ENCODE measurements around the gene DNM2. TPM values are rescaled to one million over a fixed set of nuclear protein-coding genes. Genes with fewer than 3 reads are reported as not detected.

DNM2 gene
- total and polyA plus RNA-seq, 2 of the 13 experiments (the other 11 are each of a cell fraction or from before 2014, with no cell fraction given): 41.7 to 59.8 TPM

DNA sequence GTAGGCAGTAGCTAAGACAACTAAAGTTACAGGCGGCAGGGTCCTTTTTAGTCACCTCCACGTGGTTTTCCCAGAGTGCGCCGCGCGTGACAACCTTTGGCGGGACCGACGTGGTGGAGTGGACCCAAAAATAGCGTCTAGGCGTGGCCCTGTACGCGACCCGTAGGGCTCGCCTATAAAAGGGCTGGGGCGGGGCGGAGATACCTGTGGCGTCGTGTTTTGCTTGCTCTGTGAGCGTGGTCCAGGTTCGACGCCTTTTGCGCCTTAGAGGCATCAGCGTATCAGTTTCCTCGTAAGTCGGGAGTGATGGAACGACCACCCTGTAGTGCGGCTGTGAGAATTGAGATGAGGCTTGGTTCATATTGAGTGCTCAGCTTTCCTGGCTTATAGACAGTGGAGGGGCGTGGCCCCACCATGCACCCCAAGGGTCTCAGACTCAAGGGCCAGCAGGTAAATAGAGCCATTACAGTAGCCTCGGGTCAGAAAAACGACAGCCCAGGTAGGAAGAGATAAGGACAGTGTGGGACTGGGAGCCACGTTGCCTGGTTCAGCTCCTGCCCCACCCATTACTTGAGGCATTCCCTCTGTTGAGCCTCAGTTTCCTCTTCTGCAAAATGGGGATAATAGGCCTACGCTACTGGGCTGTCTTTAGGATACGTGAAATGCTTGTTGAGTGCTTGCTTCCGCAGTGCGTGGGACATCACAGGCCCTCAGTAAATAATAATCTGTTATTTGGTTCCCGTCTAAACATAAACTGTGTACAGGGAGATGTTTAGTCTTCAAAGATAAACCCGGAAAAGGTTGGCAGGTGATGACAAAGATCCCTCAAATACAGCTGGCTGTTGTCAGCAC is 118.8 kb downstream of the DNM2 start:
- ChIA-PET POLR2A (interaction anchor here (0.7 to 2.5 kb wide), 27 partner anchors 8 to 539 kb away, joined by 3 to 41 read pairs (median 4); partner anchors contain the start of genes CARM1, DNM2, LDLR and QTRT1), CTCF (ENCODE audit: low intra/inter-chr PET ratio, low total read pairs) (interaction anchor here (1.1 to 1.7 kb wide), 2 partner anchors 24 to 28 kb away, joined by 3 read pairs; no protein-coding TSS in a partner anchor)
- FAIRE-seq (no peak), ATAC-seq (no peak), DNase-seq (ENCODE audit: low spot score) (no peak)
- H3K9me3 ChIP-seq (ENCODE audit: low read length): no peaks in the 10 kb centered on the region
- H3K9ac ChIP-seq (ENCODE audit: insufficient read depth, low read depth, low read length): peak overlapping the region; percentile 83
- BruUV-seq (replicated peaks): TSS peak; percentile 64
- H3K4me2 ChIP-seq (ENCODE audit: low read depth, low read length): peak overlapping the region; percentile 70
- in situ Hi-C loops (cut with HindIII; ENCODE audit: extremely low pct_ligation_motif_present, low pct_unique_long_range_greater_than_20kb) (no loop called here), intact Hi-C loops (cut with micrococcal nuclease; ENCODE audit: unreplicated experiment) (loop anchor here (10.0 kb wide), 1 partner anchor 122 kb away; the partner anchor contains the start of gene DNM2)
- H3K36me3 ChIP-seq (replicated peaks in 1 of 2; ENCODE audit: control insufficient read depth in 1 of 2, insufficient read depth in 2 of 2, low read length in 2 of 2): peaks cover 2 to 3% of the 10 kb centered on the region in 2 experiments; a peak in 2 of 5 replicates
- H3K4me1 ChIP-seq (ENCODE audit: insufficient read depth, low read length): peaks cover 48% of the 10 kb centered on the region
- WGBS (ENCODE audit: low lambda C conversion rate): 55% methylated on average over 38 of the region's 38 CpGs
- no peaks in the 10 kb centered on the region for H3K27me3 ChIP-seq (ENCODE audit: control insufficient read depth in 1 of 2, insufficient read depth in 2 of 2, low read length in 2 of 2)
- H3K4me3 ChIP-seq (replicated peaks in 1 of 3; ENCODE audit: insufficient read depth in 1 of 3, low read depth in 2 of 3, low read length in 3 of 3): peak overlapping the region; percentile 51 to 74 (median 72); a peak in 5 of 6 replicates
- H2AFZ ChIP-seq (ENCODE audit: low read length): no peak overlapping the region
- H3K79me2 ChIP-seq (ENCODE audit: insufficient read depth, low read length): no peaks in the 10 kb centered on the region
- H4K20me1 ChIP-seq (ENCODE audit: insufficient read depth, low read length): no peaks in the 10 kb centered on the region
- H3K27ac ChIP-seq (ENCODE audit: extremely low read length, insufficient read depth, low read length): peak overlapping the region; percentile 93
- TF ChIP-seq PRPF4 (IDR thresholded peaks at IDR 0.05; ENCODE audit: low read depth, low read length, poor library complexity, severe bottlenecking) (peak; percentile 89), GLI4 (CRISPR knock-in tag; IDR thresholded peaks at IDR 0.05; ENCODE audit: borderline replicate concordance) (peak; percentile 93; the same call in 1 of the 2 replicates), CREB1 (IDR thresholded peaks at IDR 0.05) (peak; percentile 49; the same call in 1 of the 2 replicates), CREB1 (CRISPR knock-in tag; IDR thresholded peaks at IDR 0.05) (peak; percentile 88), ZNF121 (CRISPR knock-in tag; IDR thresholded peaks at IDR 0.05) (no peak), HNF4A (CRISPR knock-in tag; IDR thresholded peaks at IDR 0.05) (no peak), ZNF12 (CRISPR knock-in tag; IDR thresholded peaks at IDR 0.05) (peak; percentile 30; the same call in 1 of the 2 replicates), ZSCAN22 (CRISPR knock-in tag; IDR thresholded peaks at IDR 0.05) (0 out of 2 replicates have a peak, but pooled peaks have one; percentile 8), ZNF772 (CRISPR knock-in tag; IDR thresholded peaks at IDR 0.05) (no peak), ZNF556 (CRISPR knock-in tag; IDR thresholded peaks at IDR 0.05; ENCODE audit: borderline replicate concordance) (no peak)
- TF ChIP-seq, protein P1, sequence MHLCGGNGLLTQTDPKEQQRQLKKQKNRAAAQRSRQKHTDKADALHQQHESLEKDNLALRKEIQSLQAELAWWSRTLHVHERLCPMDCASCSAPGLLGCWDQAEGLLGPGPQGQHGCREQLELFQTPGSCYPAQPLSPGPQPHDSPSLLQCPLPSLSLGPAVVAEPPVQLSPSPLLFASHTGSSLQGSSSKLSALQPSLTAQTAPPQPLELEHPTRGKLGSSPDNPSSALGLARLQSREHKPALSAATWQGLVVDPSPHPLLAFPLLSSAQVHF (CRISPR knock-in tag; IDR thresholded peaks at IDR 0.05): no peak
- TF ChIP-seq, protein P2, sequence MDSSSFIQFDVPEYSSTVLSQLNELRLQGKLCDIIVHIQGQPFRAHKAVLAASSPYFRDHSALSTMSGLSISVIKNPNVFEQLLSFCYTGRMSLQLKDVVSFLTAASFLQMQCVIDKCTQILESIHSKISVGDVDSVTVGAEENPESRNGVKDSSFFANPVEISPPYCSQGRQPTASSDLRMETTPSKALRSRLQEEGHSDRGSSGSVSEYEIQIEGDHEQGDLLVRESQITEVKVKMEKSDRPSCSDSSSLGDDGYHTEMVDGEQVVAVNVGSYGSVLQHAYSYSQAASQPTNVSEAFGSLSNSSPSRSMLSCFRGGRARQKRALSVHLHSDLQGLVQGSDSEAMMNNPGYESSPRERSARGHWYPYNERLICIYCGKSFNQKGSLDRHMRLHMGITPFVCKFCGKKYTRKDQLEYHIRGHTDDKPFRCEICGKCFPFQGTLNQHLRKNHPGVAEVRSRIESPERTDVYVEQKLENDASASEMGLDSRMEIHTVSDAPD (CRISPR knock-in tag; IDR thresholded peaks at IDR 0.05): peak; percentile 72
- TF ChIP-seq, protein P3, sequence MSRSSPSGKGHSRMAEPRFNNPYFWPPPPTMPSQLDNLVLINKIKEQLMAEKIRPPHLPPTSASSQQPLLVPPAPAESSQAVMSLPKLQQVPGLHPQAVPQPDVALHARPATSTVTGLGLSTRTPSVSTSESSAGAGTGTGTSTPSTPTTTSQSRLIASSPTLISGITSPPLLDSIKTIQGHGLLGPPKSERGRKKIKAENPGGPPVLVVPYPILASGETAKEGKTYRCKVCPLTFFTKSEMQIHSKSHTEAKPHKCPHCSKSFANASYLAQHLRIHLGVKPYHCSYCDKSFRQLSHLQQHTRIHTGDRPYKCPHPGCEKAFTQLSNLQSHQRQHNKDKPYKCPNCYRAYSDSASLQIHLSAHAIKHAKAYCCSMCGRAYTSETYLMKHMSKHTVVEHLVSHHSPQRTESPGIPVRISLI (CRISPR knock-in tag; IDR thresholded peaks at IDR 0.05; ENCODE audit: borderline replicate concordance): peak; percentile 3; the same call in 1 of the 2 replicates
- TF ChIP-seq, protein P4, sequence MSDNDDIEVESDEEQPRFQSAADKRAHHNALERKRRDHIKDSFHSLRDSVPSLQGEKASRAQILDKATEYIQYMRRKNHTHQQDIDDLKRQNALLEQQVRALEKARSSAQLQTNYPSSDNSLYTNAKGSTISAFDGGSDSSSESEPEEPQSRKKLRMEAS (IDR thresholded peaks at IDR 0.05): peak; percentile 99
- TF ChIP-seq, protein P5, sequence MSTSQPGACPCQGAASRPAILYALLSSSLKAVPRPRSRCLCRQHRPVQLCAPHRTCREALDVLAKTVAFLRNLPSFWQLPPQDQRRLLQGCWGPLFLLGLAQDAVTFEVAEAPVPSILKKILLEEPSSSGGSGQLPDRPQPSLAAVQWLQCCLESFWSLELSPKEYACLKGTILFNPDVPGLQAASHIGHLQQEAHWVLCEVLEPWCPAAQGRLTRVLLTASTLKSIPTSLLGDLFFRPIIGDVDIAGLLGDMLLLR (CRISPR knock-in tag; IDR thresholded peaks at IDR 0.05): no peak
- TF ChIP-seq, protein P6, sequence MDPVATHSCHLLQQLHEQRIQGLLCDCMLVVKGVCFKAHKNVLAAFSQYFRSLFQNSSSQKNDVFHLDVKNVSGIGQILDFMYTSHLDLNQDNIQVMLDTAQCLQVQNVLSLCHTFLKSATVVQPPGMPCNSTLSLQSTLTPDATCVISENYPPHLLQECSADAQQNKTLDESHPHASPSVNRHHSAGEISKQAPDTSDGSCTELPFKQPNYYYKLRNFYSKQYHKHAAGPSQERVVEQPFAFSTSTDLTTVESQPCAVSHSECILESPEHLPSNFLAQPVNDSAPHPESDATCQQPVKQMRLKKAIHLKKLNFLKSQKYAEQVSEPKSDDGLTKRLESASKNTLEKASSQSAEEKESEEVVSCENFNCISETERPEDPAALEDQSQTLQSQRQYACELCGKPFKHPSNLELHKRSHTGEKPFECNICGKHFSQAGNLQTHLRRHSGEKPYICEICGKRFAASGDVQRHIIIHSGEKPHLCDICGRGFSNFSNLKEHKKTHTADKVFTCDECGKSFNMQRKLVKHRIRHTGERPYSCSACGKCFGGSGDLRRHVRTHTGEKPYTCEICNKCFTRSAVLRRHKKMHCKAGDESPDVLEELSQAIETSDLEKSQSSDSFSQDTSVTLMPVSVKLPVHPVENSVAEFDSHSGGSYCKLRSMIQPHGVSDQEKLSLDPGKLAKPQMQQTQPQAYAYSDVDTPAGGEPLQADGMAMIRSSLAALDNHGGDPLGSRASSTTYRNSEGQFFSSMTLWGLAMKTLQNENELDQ (CRISPR knock-in tag; IDR thresholded peaks at IDR 0.05; ENCODE audit: borderline replicate concordance): no peak

Measured in HepG2 (cell line).